GM19328 (cell line): ENCODE measurements around the gene DCAF16.

ENCODE experiments used
- ATAC-seq: cut with Tn5 transposase; IDR thresholded peaks from one replicate; pipeline ENCODE4 v1.9.1; 2021; ENCODE audit warnings: mild to moderate bottlenecking, moderate library complexity; ENCODE audit not compliant: unreplicated experiment

DCAF16 gene

GRCh38 chr4:17785858-17786257 lies 24.7 kb downstream of the DCAF16 start:
- no peak for ATAC-seq

- no peak for ATAC-seq
Measured at GRCh38 chr4:17781300-17782287, 29.0 kb downstream of the DCAF16 start, which contains the start of gene FAM184B. Gene FAM184B (minus strand): TSS chr4:17781621. CDS start chr4:17781299, 322 bp downstream.

- ATAC-seq: no peak
Measured at GRCh38 chr4:17780501-17781299, 29.9 kb downstream of the DCAF16 start.

GRCh38 chr4:17778431-17778830 lies 32.1 kb downstream of the DCAF16 start:
- ATAC-seq: no peak

GRCh38 chr4:17773135-17773698 lies 37.3 kb downstream of the DCAF16 start:
- no peak for ATAC-seq

- no peak for ATAC-seq
Measured at GRCh38 chr4:17771284-17771908, 39.2 kb downstream of the DCAF16 start.

- no peak for ATAC-seq
Measured at GRCh38 chr4:17770845-17771244, 39.7 kb downstream of the DCAF16 start.

- ATAC-seq: no peak
Measured at GRCh38 chr4:17769406-17770174, 41.0 kb downstream of the DCAF16 start.

- ATAC-seq: no peak
Measured at GRCh38 chr4:17766826-17767458, 43.6 kb downstream of the DCAF16 start.

- ATAC-seq: no peak
Measured at GRCh38 chr4:17765514-17766286, 44.9 kb downstream of the DCAF16 start.

GRCh38 chr4:17763931-17764330 lies 46.6 kb downstream of the DCAF16 start:
- no peak for ATAC-seq

GRCh38 chr4:17763416-17763815 lies 47.1 kb downstream of the DCAF16 start:
- ATAC-seq: no peak

- no peak for ATAC-seq
Measured at GRCh38 chr4:17762726-17763125, 47.8 kb downstream of the DCAF16 start.

GRCh38 chr4:17761062-17761461 lies 49.5 kb downstream of the DCAF16 start:
- ATAC-seq: no peak

- no peak for ATAC-seq
Measured at GRCh38 chr4:17760626-17761025, 49.9 kb downstream of the DCAF16 start.

- no peak for ATAC-seq
Measured at GRCh38 chr4:17758485-17758884, 52.1 kb downstream of the DCAF16 start.

- ATAC-seq: no peak
Measured at GRCh38 chr4:17757621-17758020, 52.9 kb downstream of the DCAF16 start.

- ATAC-seq: no peak
Measured at GRCh38 chr4:17753646-17754045, 56.9 kb downstream of the DCAF16 start.
